Measurements from ENCODE around the gene KLHL21.

KLHL21 gene

DNA sequence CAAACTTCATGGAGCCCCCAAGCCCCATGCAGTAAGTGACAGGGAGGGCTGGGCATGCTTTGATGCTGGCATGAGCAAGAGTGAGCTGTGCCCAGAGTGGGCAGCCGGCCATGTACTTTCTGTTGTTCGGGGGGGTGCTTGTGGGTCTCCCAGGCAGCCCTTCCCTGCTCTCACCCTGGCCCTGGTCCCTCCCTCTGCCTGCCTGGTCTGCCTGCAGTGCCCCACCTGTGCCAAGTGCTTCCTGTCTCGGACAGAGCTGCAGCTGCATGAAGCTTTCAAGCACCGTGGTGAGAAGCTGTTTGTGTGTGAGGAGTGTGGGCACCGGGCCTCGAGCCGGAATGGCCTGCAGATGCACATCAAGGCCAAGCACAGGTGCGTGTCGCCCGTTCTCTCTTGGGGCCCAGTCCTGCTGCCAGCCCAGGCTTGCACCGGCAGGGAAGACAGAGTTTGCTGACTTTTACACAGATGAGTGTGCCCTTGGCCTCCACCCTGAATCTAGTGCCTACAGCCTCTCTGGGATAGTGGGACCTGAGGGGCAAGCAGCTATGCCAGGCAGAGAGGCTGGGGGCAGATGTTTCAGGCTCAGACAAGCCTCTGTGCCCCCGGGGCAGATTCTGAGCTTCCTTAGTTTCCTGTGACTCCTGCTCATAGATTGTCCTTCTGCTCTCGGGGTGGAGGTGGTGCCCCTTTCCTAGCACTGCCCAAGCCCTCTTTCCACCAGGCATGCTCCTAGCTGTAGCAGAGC is 15.2 kb downstream of the KLHL21 start:
- TF ChIP-seq, protein P1, sequence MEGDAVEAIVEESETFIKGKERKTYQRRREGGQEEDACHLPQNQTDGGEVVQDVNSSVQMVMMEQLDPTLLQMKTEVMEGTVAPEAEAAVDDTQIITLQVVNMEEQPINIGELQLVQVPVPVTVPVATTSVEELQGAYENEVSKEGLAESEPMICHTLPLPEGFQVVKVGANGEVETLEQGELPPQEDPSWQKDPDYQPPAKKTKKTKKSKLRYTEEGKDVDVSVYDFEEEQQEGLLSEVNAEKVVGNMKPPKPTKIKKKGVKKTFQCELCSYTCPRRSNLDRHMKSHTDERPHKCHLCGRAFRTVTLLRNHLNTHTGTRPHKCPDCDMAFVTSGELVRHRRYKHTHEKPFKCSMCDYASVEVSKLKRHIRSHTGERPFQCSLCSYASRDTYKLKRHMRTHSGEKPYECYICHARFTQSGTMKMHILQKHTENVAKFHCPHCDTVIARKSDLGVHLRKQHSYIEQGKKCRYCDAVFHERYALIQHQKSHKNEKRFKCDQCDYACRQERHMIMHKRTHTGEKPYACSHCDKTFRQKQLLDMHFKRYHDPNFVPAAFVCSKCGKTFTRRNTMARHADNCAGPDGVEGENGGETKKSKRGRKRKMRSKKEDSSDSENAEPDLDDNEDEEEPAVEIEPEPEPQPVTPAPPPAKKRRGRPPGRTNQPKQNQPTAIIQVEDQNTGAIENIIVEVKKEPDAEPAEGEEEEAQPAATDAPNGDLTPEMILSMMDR (conservative IDR thresholded peaks at IDR 0.05; ENCODE audit: control insufficient read depth, insufficient read depth, low read depth, low read length): no peak
- DNase-seq (ENCODE audit: low read depth): no peak

DNA sequence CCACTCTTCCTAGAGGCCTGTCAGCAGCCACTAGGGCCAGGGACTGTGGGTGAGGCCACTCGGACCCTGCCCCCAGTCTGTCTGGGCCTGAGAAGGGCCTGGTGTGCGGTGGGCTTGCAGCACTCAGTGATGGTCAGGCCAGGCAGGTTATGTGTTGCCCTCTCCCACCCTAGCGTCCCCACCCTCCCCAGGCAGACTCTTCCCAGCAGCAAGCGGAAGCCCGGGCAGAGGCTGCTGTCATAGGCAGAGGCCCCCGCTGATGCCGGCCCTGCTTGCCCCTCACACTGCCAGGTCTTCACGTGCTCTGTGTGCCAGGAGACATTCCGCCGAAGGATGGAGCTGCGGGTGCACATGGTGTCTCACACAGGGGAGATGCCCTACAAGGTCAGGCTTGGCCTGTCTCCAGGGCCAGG is 16.3 kb downstream of the KLHL21 start:
- TF ChIP-seq, protein P1 (conservative IDR thresholded peaks at IDR 0.05; ENCODE audit: control insufficient read depth, insufficient read depth, low read depth, low read length): no peak
- DNase-seq (ENCODE audit: low read depth): no peak
- no peak overlapping the region for H3K4me3 ChIP-seq (ENCODE audit: control insufficient read depth, low read depth, low read length)

More for the DNA sequence above, 15.2 kb downstream of the KLHL21 start:
- H3K4me3 ChIP-seq (ENCODE audit: control insufficient read depth, low read depth, low read length): no peak overlapping the region

DNA sequence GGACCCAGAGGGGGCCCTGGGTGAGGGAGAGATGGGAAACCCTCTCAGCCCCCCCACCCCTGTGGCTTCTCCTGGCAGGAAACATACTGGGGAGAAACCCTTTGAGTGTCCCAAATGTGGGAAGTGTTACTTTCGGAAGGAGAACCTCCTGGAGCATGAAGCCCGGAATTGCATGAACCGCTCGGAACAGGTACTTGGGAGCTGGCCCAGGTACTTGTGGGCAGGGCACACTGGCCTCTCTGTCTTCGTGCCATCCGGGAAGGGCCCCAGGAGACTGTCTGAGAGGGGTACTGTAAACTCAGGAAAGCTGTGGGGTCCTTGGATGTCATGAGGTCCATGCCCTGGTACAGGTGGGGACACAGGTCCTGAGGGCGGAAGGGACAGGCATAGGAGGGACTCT is 16.8 kb downstream of the KLHL21 start:
- DNase-seq (ENCODE audit: low read depth): no peak
- H3K4me3 ChIP-seq (ENCODE audit: control insufficient read depth, low read depth, low read length): no peak overlapping the region
- TF ChIP-seq, protein P1 (conservative IDR thresholded peaks at IDR 0.05; ENCODE audit: control insufficient read depth, insufficient read depth, low read depth, low read length): no peak

DNA sequence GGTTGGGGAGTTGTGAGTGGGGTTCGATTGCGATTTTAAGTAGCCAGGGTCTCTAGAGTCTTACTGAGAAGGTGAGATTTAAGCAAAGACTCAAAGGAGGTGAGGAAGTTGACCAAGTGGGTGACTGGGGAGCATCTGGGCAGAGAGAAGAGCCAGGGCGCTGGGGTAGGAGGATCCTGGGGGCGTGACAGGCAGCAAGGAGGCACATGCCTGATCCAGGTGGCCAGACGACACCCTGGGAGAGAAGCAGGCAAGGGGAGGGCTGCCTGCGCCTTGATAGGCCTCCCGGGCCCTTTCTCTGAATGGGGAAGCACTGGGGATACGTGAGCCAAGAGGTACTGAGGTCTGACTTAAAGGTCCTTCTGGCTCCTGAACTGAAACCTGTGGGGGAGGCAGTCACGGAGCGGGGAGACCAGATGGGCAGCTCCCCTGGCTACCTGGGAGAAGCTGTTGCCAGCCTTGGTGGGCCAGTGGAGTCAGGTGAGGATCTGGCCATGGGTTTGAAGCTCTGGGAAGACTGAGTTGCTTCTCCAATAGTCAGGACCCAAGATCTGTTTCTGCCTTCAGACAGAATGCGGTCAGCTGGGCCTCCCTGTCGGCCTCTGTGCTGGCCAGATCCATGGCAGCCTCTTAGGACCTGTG is 17.5 kb downstream of the KLHL21 start:
- no peak for DNase-seq (ENCODE audit: low read depth)
- H3K4me3 ChIP-seq (ENCODE audit: control insufficient read depth, low read depth, low read length): no peak overlapping the region
- TF ChIP-seq, protein P1 (conservative IDR thresholded peaks at IDR 0.05; ENCODE audit: control insufficient read depth, insufficient read depth, low read depth, low read length): no peak

DNA sequence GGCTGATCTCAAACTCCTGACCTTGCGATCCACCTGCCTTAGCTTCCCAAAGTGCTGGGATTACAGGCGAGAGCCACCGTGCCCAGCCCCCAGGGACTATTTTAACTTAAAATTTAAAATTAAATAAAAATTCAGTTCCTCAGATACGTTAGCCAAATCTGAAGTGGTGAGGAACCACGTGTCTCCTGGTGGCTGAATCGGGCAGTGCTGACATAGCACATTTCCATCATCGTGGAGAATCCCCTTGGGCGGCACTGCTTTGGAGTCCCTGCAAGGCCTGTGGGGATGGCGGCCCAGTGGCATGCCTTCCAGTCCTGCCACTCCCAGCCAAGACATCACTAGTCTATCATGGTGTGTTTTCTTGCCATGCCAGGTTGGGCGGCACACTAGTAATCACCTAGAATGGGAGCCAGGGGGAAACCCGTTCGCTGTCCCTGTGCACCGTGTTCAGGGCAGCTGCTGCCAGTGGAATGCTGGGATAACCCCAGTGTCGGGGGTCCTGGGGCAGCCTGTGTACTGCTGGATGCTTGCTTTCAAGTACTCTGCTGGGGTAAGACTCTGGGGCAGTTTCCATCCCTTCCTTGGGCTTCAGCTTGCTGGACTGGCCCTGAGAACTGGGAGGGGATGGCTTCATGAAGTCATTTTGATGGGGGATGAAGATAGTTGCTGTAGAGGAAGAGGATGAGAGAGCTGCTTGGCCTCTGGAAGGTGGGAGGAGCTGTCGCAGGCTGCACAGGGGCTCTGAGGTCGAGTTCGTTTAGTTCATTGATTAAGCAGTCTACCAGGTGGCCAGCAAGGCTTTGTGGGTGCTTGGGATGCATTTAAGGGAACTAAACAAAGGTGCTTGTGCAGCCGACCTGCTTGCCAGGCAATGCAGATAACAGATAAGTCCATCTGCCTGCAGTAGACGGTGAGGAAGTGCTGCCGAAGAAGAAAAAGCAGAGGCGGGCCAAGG is 18.3 kb downstream of the KLHL21 start:
- DNase-seq (ENCODE audit: low read depth): no peak
- no peak overlapping the region for H3K4me3 ChIP-seq (ENCODE audit: control insufficient read depth, low read depth, low read length)
- TF ChIP-seq, protein P1 (conservative IDR thresholded peaks at IDR 0.05; ENCODE audit: control insufficient read depth, insufficient read depth, low read depth, low read length): peak; percentile 3

DNA sequence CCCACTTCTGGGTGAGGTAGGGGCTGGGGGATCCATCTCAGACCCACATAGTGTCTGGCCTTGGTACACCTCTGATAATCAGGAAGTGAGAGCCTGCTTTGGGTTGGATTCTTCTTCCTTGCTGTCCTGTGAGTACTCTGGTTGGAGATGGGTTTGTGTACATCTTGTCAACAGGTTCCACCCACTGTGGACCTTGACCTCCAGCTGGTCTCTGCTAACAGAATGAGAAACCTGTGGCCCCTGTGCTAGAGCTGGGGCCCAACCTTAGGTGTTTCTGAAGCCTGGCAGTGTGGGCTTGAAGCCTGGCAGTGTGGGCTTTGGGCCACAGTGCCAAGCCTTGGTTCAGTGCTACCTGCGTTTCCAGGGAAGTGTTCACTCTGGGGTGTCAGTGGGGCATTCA is 20.3 kb downstream of the KLHL21 start:
- TF ChIP-seq, protein P1 (conservative IDR thresholded peaks at IDR 0.05; ENCODE audit: control insufficient read depth, insufficient read depth, low read depth, low read length): no peak
- no peak overlapping the region for H3K4me3 ChIP-seq (ENCODE audit: control insufficient read depth, low read depth, low read length)
- no peak for DNase-seq (ENCODE audit: low read depth)

Data from fibroblast of mammary gland (primary cell).